SK-N-SH treated with all-trans-retinoic acid at 6 μM for 48 hours (cell line): ENCODE data around the gene AHSG.

Source experiments
- ARNTL ChIP-seq: fragments of 450-650 bp; formaldehyde crosslinking; IDR thresholded peaks from 2 replicates; pipeline ENCODE4 v1.5.0; 2020; ENCODE audit warnings: low read depth, mild to moderate bottlenecking, moderate library complexity, borderline replicate concordance
- BACH2 ChIP-seq: fragments of 250-450 bp; sonication (Bioruptor Pico); IDR thresholded peaks from 2 replicates; pipeline ENCODE4 v1.9.0; 2021; ENCODE audit warnings: mild to moderate bottlenecking, borderline replicate concordance
- CSRNP3 ChIP-seq: fragments of 250-450 bp; sonication (Bioruptor Pico); IDR thresholded peaks from 2 replicates; pipeline ENCODE4 v1.5.1; 2021; ENCODE audit warnings: mild to moderate bottlenecking, moderate library complexity
- GLIS3 ChIP-seq: fragments of 250-450 bp; sonication (Bioruptor Pico); IDR thresholded peaks from 2 replicates; pipeline ENCODE4 v1.5.0; 2020; ENCODE audit warnings: mild to moderate bottlenecking, moderate library complexity
- PPARA ChIP-seq: fragments of 250-450 bp; sonication (Bioruptor Pico); IDR thresholded peaks from 2 replicates; pipeline ENCODE4 v1.5.0; 2020; ENCODE audit warnings: mild to moderate bottlenecking, borderline replicate concordance
- TOX ChIP-seq: fragments of 250-450 bp; sonication (Bioruptor Pico); IDR thresholded peaks from 2 replicates; pipeline ENCODE4 v1.8.0; 2021; ENCODE audit warnings: mild to moderate bottlenecking, moderate library complexity, borderline replicate concordance
- ZFP3 ChIP-seq: fragments of 250-450 bp; sonication (Bioruptor Pico); IDR thresholded peaks from 2 replicates; pipeline ENCODE4 v1.5.0; 2020; ENCODE audit warnings: mild to moderate bottlenecking, moderate library complexity
- ZFP30 ChIP-seq: fragments of 450-650 bp; formaldehyde crosslinking; IDR thresholded peaks from 2 replicates; pipeline ENCODE4 v1.5.0; 2022; ENCODE audit warnings: mild to moderate bottlenecking, moderate library complexity
- ZNF8 ChIP-seq: fragments of 450-650 bp; formaldehyde crosslinking; IDR thresholded peaks from 2 replicates; pipeline ENCODE4 v1.5.0; 2020; ENCODE audit warnings: mild to moderate bottlenecking, moderate library complexity
- TF ChIP-seq, protein P1 (sequence below): fragments of 250-450 bp; sonication (Bioruptor Pico); IDR thresholded peaks from 2 replicates; pipeline ENCODE4 v1.8.0; 2020; ENCODE audit warnings: mild to moderate bottlenecking, moderate library complexity, borderline replicate concordance

DNA sequence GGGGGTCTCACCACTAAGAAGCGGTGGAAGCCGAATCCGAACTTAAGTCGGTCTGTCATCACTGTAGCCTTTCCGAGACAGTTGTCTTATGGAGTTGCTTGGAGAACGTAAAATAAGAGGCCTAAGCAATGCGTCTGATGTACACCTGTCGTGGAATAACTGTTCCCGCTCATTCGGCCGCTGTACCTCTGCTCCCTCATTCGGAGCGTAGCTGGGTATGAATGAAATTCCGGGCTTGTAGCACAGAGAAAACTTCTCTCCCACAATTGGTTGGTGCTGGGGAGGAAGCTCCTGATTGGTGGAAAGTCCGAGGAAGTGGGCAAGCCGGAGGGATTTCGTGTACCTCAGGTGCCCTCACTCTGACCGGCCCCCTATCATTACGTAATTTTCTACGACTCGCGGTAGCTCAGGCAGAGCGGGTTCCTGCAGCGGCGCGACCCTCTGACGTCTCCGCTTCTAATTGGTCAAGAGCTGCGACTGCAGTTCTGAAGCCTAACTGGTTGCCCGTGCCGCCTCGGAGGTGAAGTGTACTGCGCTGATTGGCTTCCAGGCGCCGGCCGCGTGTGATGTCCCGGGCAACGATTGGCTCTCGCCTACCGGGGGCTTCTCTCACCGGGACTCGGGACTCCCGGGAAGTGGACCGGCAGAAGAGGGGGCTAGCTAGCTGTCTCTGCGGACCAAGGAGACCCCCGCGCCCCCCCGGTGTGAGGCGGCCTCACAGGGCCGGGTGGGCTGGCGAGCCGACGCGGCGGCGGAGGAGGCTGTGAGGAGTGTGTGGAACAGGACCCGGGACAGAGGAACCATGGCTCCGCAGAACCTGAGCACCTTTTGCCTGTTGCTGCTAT, 42.5 kb upstream of the AHSG start, which contains the start of gene DNAJB11:
- TF ChIP-seq ZFP3 (CRISPR knock-in tag) (no peak), CSRNP3 (CRISPR knock-in tag) (no peak), PPARA (CRISPR knock-in tag) (no peak), ZFP30 (no peak), ZNF8 (CRISPR knock-in tag) (no peak), GLIS3 (CRISPR knock-in tag) (no peak), ARNTL (no peak), BACH2 (CRISPR knock-in tag) (no peak), TOX (CRISPR knock-in tag) (no peak)
- TF ChIP-seq, protein P1, sequence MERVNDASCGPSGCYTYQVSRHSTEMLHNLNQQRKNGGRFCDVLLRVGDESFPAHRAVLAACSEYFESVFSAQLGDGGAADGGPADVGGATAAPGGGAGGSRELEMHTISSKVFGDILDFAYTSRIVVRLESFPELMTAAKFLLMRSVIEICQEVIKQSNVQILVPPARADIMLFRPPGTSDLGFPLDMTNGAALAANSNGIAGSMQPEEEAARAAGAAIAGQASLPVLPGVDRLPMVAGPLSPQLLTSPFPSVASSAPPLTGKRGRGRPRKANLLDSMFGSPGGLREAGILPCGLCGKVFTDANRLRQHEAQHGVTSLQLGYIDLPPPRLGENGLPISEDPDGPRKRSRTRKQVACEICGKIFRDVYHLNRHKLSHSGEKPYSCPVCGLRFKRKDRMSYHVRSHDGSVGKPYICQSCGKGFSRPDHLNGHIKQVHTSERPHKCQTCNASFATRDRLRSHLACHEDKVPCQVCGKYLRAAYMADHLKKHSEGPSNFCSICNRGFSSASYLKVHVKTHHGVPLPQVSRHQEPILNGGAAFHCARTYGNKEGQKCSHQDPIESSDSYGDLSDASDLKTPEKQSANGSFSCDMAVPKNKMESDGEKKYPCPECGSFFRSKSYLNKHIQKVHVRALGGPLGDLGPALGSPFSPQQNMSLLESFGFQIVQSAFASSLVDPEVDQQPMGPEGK (CRISPR knock-in tag), result no peak
